Neural cell (in vitro differentiated cells): ENCODE results near the gene HEXIM2. TPM values are rescaled to one million over a fixed set of nuclear protein-coding genes. Genes with fewer than 3 reads are reported as not detected.

Experiments used
- H2AFZ ChIP-seq: fragments of 200-600, 300-800 bp; sonication (generic), shearing (Covaris generic); 2 replicates; pipeline ENCODE4 v1.6.0; 2014; ENCODE audit warnings: low read depth, mild to moderate bottlenecking, antibody characterized with exemption, low read length, moderate library complexity
- H3F3A ChIP-seq: fragments of 200-600 bp; shearing (Covaris generic); 2 replicates; pipeline ENCODE4 v1.6.1; 2016; ENCODE audit warnings: mild to moderate bottlenecking, moderate library complexity, mixed read lengths, antibody characterized with exemption, low read length; ENCODE audit not compliant: insufficient read depth, poor library complexity, severe bottlenecking
- H3K27ac ChIP-seq: fragments of 200-600, 300-800 bp; sonication (generic), shearing (Covaris generic); 2 replicates; pipeline ENCODE4 v1.5.1; 2014; ENCODE audit warnings: mild to moderate bottlenecking, low read length, moderate library complexity
- H3K27me3 ChIP-seq: fragments of 300-800, 200-600 bp; sonication (generic), shearing (Covaris generic); 2 replicates; pipeline ENCODE4 v1.6.0; 2014; ENCODE audit warnings: mild to moderate bottlenecking, low read depth, low read length, moderate library complexity; ENCODE audit not compliant: insufficient read depth
- H3K36me3 ChIP-seq: fragments of 300-800, 200-600 bp; sonication (generic), shearing (Covaris generic); 2 replicates; pipeline ENCODE4 v1.5.1; 2014; ENCODE audit warnings: mild to moderate bottlenecking, antibody characterized with exemption, low read length, moderate library complexity; ENCODE audit not compliant: insufficient read depth
- H3K4me2 ChIP-seq: fragments of 300-800, 200-600 bp; sonication (generic), shearing (Covaris generic); 2 replicates; pipeline ENCODE4 v1.6.0; 2014; ENCODE audit warnings: mild to moderate bottlenecking, low read length
- H3K4me3 ChIP-seq: fragments of 300-800, 200-600 bp; sonication (generic), shearing (Covaris generic); 2 replicates; pipeline ENCODE4 v1.5.1; 2014; ENCODE audit warnings: mild to moderate bottlenecking, low read length, moderate library complexity
- H3K79me2 ChIP-seq: fragments of 200-600 bp; shearing (Covaris generic); replicated peaks from 2 replicates; pipeline ENCODE4 v1.6.0; 2014; ENCODE audit warnings: mild to moderate bottlenecking, low read length, moderate library complexity; ENCODE audit not compliant: insufficient read depth
- H3K9ac ChIP-seq: fragments of 300-800, 200-600 bp; sonication (generic), shearing (Covaris generic); 2 replicates; pipeline ENCODE4 v1.6.1; 2016; ENCODE audit warnings: mild to moderate bottlenecking, low read length, mixed read lengths
- H3K9me2 ChIP-seq: fragments of 200-600 bp; shearing (Covaris generic); 2 replicates; pipeline ENCODE4 v1.6.1; 2016; ENCODE audit warnings: mild to moderate bottlenecking, low read length, mixed read lengths; ENCODE audit not compliant: insufficient read depth
- H3K9me3 ChIP-seq: fragments of 200-600, 300-800 bp; sonication (generic), shearing (Covaris generic); 2 replicates; pipeline ENCODE4 v1.6.1; 2016; ENCODE audit warnings: mild to moderate bottlenecking, mixed run types, low read length, moderate library complexity, mixed read lengths
- H4K20me1 ChIP-seq: fragments of 200-600 bp; shearing (Covaris generic); 2 replicates; pipeline ENCODE4 v1.6.1; 2016; ENCODE audit warnings: mild to moderate bottlenecking, mixed run types; ENCODE audit not compliant: insufficient read depth
- EP300 ChIP-seq: fragments of 450-650 bp; conservative IDR thresholded peaks from 2 replicates; pipeline ENCODE4 v1.6.1; 2014; ENCODE audit warnings: antibody characterized with exemption, mild to moderate bottlenecking, moderate library complexity; ENCODE audit not compliant: poor library complexity, severe bottlenecking
- EZH2 ChIP-seq: fragments of 200-600, 300-800 bp; shearing (Covaris generic), sonication (generic); IDR thresholded peaks from 2 replicates; pipeline ENCODE4 v1.6.1; 2014; ENCODE audit warnings: antibody characterized with exemption, low read length, borderline replicate concordance, mild to moderate bottlenecking; ENCODE audit not compliant: insufficient read depth, poor library complexity, severe bottlenecking
- MXI1 ChIP-seq: fragments of 450-650 bp; conservative IDR thresholded peaks from 2 replicates; pipeline ENCODE4 v1.6.1; 2014; ENCODE audit warnings: antibody characterized with exemption, mild to moderate bottlenecking; ENCODE audit not compliant: poor library complexity, severe bottlenecking
- POLR2AphosphoS5 ChIP-seq: IDR thresholded peaks from 2 replicates; pipeline ENCODE4 v1.6.1; 2012
- RAD21 ChIP-seq: fragments of 450-650 bp; conservative IDR thresholded peaks from 2 replicates; pipeline ENCODE4 v1.6.1; 2014; ENCODE audit warnings: antibody characterized with exemption, mild to moderate bottlenecking, moderate library complexity
- SMC3 ChIP-seq: fragments of 450-650 bp; conservative IDR thresholded peaks from 2 replicates; pipeline ENCODE4 v1.6.1; 2014; ENCODE audit warnings: antibody characterized with exemption, mild to moderate bottlenecking, moderate library complexity; ENCODE audit not compliant: poor library complexity
- TAF1 ChIP-seq: IDR thresholded peaks from 2 replicates; pipeline ENCODE4 v1.6.1; 2012; ENCODE audit warnings: low read depth
- polyA plus RNA-seq: library from polyadenylated mRNA; depleted of rRNA; stranded (reverse); fragments of >200 nt; gene quantifications from 2 replicates; pipeline ENCODE4 v1.2.3, GENCODE V29; 2014
- TF ChIP-seq, protein P1 (sequence below): fragments of 450-650 bp; IDR thresholded peaks from 2 replicates; pipeline ENCODE4 v1.5.1; 2014; ENCODE audit warnings: antibody characterized with exemption, mild to moderate bottlenecking, moderate library complexity; ENCODE audit not compliant: poor library complexity, severe bottlenecking
- TF ChIP-seq, protein P2 (sequence below): IDR thresholded peaks from 2 replicates; pipeline ENCODE4 v1.6.1; 2012; ENCODE audit warnings: borderline replicate concordance

The HEXIM2 gene
- polyA plus RNA-seq, 1 donor from 2014 or later: 13.9 TPM

DNA sequence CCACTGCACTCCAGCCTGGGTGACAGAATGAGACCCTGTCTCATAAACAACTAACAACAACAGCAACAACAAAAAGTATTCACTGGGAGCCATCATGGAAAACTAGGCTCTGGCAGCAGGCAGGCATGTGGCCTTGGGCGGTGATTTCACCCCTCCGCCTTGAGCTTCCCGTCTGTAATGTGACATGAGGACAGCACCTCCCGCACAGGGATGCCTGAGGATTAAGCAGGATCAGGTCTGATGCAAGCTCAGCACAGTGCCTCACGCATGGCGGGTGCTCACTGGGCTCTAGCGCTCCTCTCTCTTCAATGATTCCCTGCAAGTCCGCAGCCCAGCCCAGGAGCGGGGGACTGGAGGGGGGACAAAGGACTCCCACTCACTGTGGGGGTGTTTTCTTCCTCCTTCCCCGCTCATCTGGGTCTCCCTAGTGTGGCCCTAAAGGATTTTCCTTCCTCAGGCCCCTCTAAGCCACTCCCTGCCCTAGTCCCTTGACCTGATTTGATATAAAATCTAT is 32.2 kb upstream of the HEXIM2 start:
- no peak overlapping the region for H3K27ac ChIP-seq
- no peaks in the 10 kb centered on the region for H4K20me1 ChIP-seq
- no peaks in the 10 kb centered on the region for H3F3A ChIP-seq
- TF ChIP-seq TAF1 (no peak), EP300 (no peak), SMC3 (no peak), EZH2 (no peak), POLR2AphosphoS5 (no peak), RAD21 (no peak), MXI1 (no peak)
- TF ChIP-seq, protein P1, sequence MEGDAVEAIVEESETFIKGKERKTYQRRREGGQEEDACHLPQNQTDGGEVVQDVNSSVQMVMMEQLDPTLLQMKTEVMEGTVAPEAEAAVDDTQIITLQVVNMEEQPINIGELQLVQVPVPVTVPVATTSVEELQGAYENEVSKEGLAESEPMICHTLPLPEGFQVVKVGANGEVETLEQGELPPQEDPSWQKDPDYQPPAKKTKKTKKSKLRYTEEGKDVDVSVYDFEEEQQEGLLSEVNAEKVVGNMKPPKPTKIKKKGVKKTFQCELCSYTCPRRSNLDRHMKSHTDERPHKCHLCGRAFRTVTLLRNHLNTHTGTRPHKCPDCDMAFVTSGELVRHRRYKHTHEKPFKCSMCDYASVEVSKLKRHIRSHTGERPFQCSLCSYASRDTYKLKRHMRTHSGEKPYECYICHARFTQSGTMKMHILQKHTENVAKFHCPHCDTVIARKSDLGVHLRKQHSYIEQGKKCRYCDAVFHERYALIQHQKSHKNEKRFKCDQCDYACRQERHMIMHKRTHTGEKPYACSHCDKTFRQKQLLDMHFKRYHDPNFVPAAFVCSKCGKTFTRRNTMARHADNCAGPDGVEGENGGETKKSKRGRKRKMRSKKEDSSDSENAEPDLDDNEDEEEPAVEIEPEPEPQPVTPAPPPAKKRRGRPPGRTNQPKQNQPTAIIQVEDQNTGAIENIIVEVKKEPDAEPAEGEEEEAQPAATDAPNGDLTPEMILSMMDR: no peak
- TF ChIP-seq, protein P2, sequence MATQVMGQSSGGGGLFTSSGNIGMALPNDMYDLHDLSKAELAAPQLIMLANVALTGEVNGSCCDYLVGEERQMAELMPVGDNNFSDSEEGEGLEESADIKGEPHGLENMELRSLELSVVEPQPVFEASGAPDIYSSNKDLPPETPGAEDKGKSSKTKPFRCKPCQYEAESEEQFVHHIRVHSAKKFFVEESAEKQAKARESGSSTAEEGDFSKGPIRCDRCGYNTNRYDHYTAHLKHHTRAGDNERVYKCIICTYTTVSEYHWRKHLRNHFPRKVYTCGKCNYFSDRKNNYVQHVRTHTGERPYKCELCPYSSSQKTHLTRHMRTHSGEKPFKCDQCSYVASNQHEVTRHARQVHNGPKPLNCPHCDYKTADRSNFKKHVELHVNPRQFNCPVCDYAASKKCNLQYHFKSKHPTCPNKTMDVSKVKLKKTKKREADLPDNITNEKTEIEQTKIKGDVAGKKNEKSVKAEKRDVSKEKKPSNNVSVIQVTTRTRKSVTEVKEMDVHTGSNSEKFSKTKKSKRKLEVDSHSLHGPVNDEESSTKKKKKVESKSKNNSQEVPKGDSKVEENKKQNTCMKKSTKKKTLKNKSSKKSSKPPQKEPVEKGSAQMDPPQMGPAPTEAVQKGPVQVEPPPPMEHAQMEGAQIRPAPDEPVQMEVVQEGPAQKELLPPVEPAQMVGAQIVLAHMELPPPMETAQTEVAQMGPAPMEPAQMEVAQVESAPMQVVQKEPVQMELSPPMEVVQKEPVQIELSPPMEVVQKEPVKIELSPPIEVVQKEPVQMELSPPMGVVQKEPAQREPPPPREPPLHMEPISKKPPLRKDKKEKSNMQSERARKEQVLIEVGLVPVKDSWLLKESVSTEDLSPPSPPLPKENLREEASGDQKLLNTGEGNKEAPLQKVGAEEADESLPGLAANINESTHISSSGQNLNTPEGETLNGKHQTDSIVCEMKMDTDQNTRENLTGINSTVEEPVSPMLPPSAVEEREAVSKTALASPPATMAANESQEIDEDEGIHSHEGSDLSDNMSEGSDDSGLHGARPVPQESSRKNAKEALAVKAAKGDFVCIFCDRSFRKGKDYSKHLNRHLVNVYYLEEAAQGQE: no peak
- H3K36me3 ChIP-seq: no peaks in the 10 kb centered on the region
- H3K9me2 ChIP-seq: no peaks in the 10 kb centered on the region
- no peaks in the 10 kb centered on the region for H3K79me2 ChIP-seq
- H3K27me3 ChIP-seq: no peaks in the 10 kb centered on the region
- H3K4me2 ChIP-seq: no peak overlapping the region
- H2AFZ ChIP-seq: no peak overlapping the region
- H3K9ac ChIP-seq: no peak overlapping the region
- H3K4me3 ChIP-seq: no peak overlapping the region
- no peaks in the 10 kb centered on the region for H3K9me3 ChIP-seq

DNA sequence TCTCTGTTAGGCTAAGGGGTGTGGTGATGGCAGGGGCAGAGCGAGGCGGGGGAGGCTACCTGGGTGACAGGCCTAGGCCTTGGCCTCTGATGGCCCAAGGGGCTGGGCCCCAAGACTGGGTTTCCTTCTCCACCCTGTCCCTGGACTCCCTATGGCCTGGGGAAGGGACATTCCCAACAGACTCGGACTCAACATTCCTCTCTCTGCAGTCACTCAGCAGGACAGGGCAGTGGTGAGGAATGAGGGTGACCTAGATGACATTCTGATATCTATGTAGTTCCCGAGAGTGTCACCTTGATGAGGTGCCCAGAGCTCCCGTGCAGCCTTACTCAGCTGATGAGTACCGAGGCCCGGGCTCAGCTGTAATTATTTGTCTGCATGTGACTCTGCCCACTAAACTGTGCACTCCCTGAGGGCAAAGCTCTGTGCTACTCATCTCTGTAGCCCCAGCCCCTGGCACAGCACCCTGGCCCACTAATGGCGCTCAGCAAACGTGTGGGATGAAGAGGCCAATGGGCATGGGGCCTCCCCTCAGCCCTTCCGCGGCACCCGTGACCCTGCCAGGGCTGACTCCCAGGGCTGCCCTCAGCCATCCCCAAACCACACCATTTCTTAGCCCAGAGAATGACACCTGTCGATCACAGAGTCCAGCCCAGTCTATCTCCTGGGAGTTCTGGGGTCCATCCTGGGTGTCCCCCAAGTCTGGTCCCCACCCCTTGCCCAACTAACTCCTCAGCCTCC is 31.6 kb upstream of the HEXIM2 start:
- Histone ChIP-seq H3K79me2 (no peaks in the 10 kb centered on the region), H3K9ac (no peak overlapping the region), H3K27me3 (no peaks in the 10 kb centered on the region)

More for the DNA sequence above, 31.6 kb upstream of the HEXIM2 start:
- no peak overlapping the region for H2AFZ ChIP-seq
- H3K4me3 ChIP-seq: no peak overlapping the region
- H3K27ac ChIP-seq: no peak overlapping the region
- TF ChIP-seq TAF1 (no peak), SMC3 (no peak), POLR2AphosphoS5 (no peak), EP300 (no peak), MXI1 (no peak), RAD21 (no peak), EZH2 (no peak)
- TF ChIP-seq, protein P2: no peak
- TF ChIP-seq, protein P1: no peak
- no peaks in the 10 kb centered on the region for H4K20me1 ChIP-seq
- no peak overlapping the region for H3K4me2 ChIP-seq
- H3K36me3 ChIP-seq: no peaks in the 10 kb centered on the region
- no peaks in the 10 kb centered on the region for H3F3A ChIP-seq
- H3K9me2 ChIP-seq: no peaks in the 10 kb centered on the region
- H3K9me3 ChIP-seq: no peaks in the 10 kb centered on the region
